ENCODE data around the gene HOXD3.

GRCh38 chr2:176178757-176179295, 21.7 kb downstream of the HOXD3 start:
- TF ChIP-seq CTCF (IDR thresholded peaks at IDR 0.05) (no peak), POLR2AphosphoS5 (IDR thresholded peaks at IDR 0.05) (no peak)
